Esophagus squamous epithelium (tissue), 5 donors: ENCODE measurements around the gene TMEM140. TPM values are rescaled to one million over a fixed set of nuclear protein-coding genes. Genes with fewer than 3 reads are reported as not detected.

Experiments used
- DNase-seq: peaks from one replicate; lab custom pipeline; 2025; lab: John Stamatoyannopoulos, UW
- H3K27ac ChIP-seq, 4 donors: fragments of 200-600 bp; sonication (generic); one replicate each; pipeline ENCODE4 v1.5.1; 2016 to 2019; ENCODE audit warnings: mild to moderate bottlenecking in 1 of 4
- H3K27me3 ChIP-seq, 4 donors: fragments of 200-600 bp; sonication (generic); 1 replicate in 3 of 4; 2 replicates in 1 of 4; pipeline versions ENCODE4 v1.5.1 to v1.6.0; 2017 to 2021; ENCODE audit warnings: antibody characterized with exemption in 1 of 4
- H3K36me3 ChIP-seq, 3 donors: fragments of 200-600 bp; sonication (generic); one replicate each; pipeline ENCODE4 v1.5.1; 2016 to 2019
- H3K4me1 ChIP-seq, 3 donors: fragments of 200-600 bp; sonication (generic); one replicate each; pipeline ENCODE4 v1.5.1; 2017 to 2019
- H3K4me3 ChIP-seq, 4 donors: fragments of 200-600 bp; sonication (generic); 1 replicate in 3 of 4; 2 replicates in 1 of 4; pipeline ENCODE4 v1.5.1; 2016 to 2019; ENCODE audit warnings: mild to moderate bottlenecking in 2 of 4, moderate library complexity in 1 of 4
- H3K9me3 ChIP-seq, 3 donors: fragments of 200-600 bp; sonication (generic); one replicate each; pipeline ENCODE4 v1.5.1; 2016 to 2019
- CTCF ChIP-seq, 6 experiments: fragments of 450-650 bp in 4 of 6; fragments of 200-600 bp in 2 of 6; sonication (generic) in 2 of 6; IDR thresholded peaks; one replicate each; pipeline ENCODE4 v1.5.1; 2016 to 2019; ENCODE audit warnings: antibody characterized with exemption in 6 of 6, mild to moderate bottlenecking in 4 of 6, moderate library complexity in 4 of 6
- POLR2A ChIP-seq, 4 donors: fragments of 450-650 bp; IDR thresholded peaks; one replicate each; pipeline ENCODE4 v1.6.1; 2017; ENCODE audit warnings: antibody characterized with exemption in 4 of 4, mild to moderate bottlenecking in 4 of 4, moderate library complexity in 3 of 4
- WGBS, 2 donors: methylation state at CpG; one replicate each; pipeline ENCODE4 v1.1.5; 2018; 5-methylcytosine and 5-hydroxymethylcytosine counted together
- intact Hi-C: fragments of 100-400 bp; cut with DNase I; formaldehyde crosslinking; loops from one replicate; pipeline ENCODE4 v1.15.0; 2022
- total RNA-seq, 4 donors: library from RNA; depleted of rRNA; stranded (reverse); fragments of >200 nt; gene quantifications; one replicate each; pipeline ENCODE4 v1.1.0, GENCODE V29; 2016
- donor health status: DM: yes; HTN: yes; CAD: no.

The TMEM140 gene
- total RNA-seq, 4 donors from 2014 or later, result 0.57 to 9.5 (median 5.2) TPM

- intact Hi-C loops, result no loop called here
- TF ChIP-seq POLR2A (IDR thresholded peaks at IDR 0.05) (no peak), CTCF (IDR thresholded peaks at IDR 0.05) (no peak)
Observed at GRCh38 chr7:135197906-135198655, 50.2 kb downstream of the TMEM140 start.

DNA sequence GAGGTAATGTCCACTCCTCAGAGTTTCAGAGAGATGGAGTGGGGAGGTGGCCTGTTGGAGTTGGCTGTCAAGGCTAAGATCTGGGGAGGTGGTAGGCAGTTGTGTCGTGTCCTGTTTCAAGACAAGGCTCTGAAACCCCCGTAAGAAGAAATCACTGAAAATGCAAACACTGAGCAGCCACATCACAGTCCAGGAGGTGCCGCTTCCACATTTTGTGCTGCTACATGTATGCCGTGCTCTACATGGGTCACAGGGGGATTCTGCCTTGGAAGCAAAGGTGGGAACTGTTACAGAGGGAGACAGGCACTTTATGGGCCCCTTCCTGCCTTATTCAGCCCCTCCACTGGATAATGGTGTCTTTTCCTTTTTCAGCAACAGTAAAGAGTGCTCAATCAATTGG, 51.6 kb downstream of the TMEM140 start:
- Histone ChIP-seq H3K4me1 (peaks cover 4 to 52% (median 13%) of the 10 kb centered on the region in 3 donors), H3K36me3 (peaks cover 34 to 100% (median 36%) of the 10 kb centered on the region in 3 donors), H3K9me3 (no peaks in the 10 kb centered on the region), H3K27me3 (no peaks in the 10 kb centered on the region), H3K4me3 (no peak overlapping the region), H3K27ac (no peak overlapping the region)
- WGBS, 2 donors, result 91 to 100% methylated on average over 2 to 4 of the region's 4 CpGs
- TF ChIP-seq POLR2A (IDR thresholded peaks at IDR 0.05), result no peak
- no peak for TF ChIP-seq CTCF (IDR thresholded peaks at IDR 0.05)
- intact Hi-C loops, result no loop called here
- DNase-seq, result no peak

More at GRCh38 chr7:135197906-135198655, 50.2 kb downstream of the TMEM140 start:
- no peak overlapping the region for H3K27ac ChIP-seq
- no peak for DNase-seq
- H3K9me3 ChIP-seq, result no peaks in the 10 kb centered on the region
- no peaks in the 10 kb centered on the region for H3K27me3 ChIP-seq
- 65 to 91% methylated on average over 5 to 13 of the region's 15 CpGs for WGBS, 2 donors
- peaks cover 0 to 53% (median 18%) of the 10 kb centered on the region in 3 donors for H3K4me1 ChIP-seq
- peaks cover 34 to 100% (median 40%) of the 10 kb centered on the region in 3 donors for H3K36me3 ChIP-seq
- no peak overlapping the region for H3K4me3 ChIP-seq

DNA sequence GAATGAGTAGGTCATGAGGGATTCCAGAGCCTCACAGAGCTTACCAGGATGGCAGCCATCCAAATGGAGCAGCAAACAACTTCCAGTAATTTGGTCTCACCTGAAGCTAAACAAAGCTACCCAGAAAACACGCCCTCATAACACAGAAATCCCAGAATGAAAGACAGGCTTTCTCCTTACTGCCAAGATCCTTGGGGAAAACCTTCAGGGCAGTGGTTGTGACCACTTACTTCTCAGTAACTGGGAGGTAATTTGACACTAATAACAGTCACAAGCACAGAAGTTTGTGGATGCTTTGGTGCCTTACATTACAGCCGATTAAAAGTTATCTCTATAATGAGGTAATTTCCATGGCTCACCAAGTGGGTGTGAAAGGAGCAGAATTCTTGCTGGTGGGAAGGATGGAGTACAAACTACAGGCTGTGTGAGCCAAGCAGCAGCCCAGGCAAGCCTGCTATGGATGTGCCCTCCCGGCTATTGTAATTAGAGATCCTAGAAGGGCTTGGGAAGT, 53.0 kb downstream of the TMEM140 start:
- no peaks in the 10 kb centered on the region for H3K27me3 ChIP-seq
- intact Hi-C loops, result no loop called here
- WGBS, 2 donors, result 29 to 52% methylated on average over 3 of the region's 3 CpGs
- H3K27ac ChIP-seq, result peak overlapping the region in 1 of 4 donors; percentile 49
- TF ChIP-seq CTCF (IDR thresholded peaks at IDR 0.05) (no peak), POLR2A (IDR thresholded peaks at IDR 0.05) (no peak)
- DNase-seq, result no peak
- no peaks in the 10 kb centered on the region for H3K9me3 ChIP-seq
- peaks cover 5 to 58% (median 20%) of the 10 kb centered on the region in 3 donors for H3K4me1 ChIP-seq
- peaks cover 36 to 98% (median 41%) of the 10 kb centered on the region in 3 donors for H3K36me3 ChIP-seq
- H3K4me3 ChIP-seq, result no peak overlapping the region

GRCh38 chr7:135201350-135201749, 53.5 kb downstream of the TMEM140 start:
- peaks cover 33 to 97% (median 38%) of the 10 kb centered on the region in 3 donors for H3K36me3 ChIP-seq
- 59% methylated on average over 2 of the region's 2 CpGs for WGBS, 2 donors

More at GRCh38 chr7:135201350-135201749, 53.5 kb downstream of the TMEM140 start:
- Histone ChIP-seq H3K27me3 (no peaks in the 10 kb centered on the region), H3K4me3 (no peak overlapping the region), H3K9me3 (no peaks in the 10 kb centered on the region), H3K27ac (no peak overlapping the region), H3K4me1 (peaks cover 5 to 62% (median 21%) of the 10 kb centered on the region in 3 donors)
- intact Hi-C loops, result no loop called here
- TF ChIP-seq POLR2A (IDR thresholded peaks at IDR 0.05), result no peak
- TF ChIP-seq CTCF (IDR thresholded peaks at IDR 0.05), result no peak
- no peak for DNase-seq
